ENCODE data around the gene NTM. TPM values are rescaled to one million over a fixed set of nuclear protein-coding genes. Genes with fewer than 3 reads are reported as not detected.

The NTM gene
- total RNA-seq, 1 experiment from 2014 or later = 9.9 TPM

DNA sequence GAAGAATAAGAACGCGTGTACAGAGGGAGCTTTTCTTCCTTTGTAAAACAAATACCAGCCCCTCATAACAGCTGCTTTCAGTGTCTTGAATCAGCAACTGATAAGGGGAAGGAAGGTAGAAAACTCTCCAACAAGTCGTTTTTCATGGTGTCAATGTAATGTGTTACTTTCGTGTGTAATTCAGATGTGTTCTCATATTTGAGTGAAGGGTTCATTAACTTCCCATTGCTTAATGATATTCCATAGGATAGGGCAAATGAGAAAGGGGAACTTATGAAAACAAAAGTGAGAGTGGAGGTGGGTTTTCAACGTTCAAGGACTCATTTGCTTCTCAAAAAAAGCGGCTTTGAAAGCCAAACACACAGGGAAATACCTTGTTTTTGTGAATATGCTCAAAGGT lies 452.1 kb downstream of the NTM start:
- no peak overlapping the region for H3K9ac ChIP-seq (ENCODE audit: extremely low read depth, insufficient read length, low read length)
- H4K91ac ChIP-seq (ENCODE audit: insufficient read length, low read depth, low read length) = no peak overlapping the region
- Mint-ChIP-seq H3K27ac (no peak overlapping the region), H3K4me3 (no peak overlapping the region), H3K9me3 (no peaks in the 10 kb centered on the region), H3K4me1 (peaks cover 17 to 18% of the 10 kb centered on the region in 2 experiments), H3K27me3 (ENCODE audit: low read depth) (peaks cover 8% of the 10 kb centered on the region; the same call in 1 of the 2 replicates), H3K36me3 (ENCODE audit: insufficient read depth in 1 of 3, low read depth in 3 of 3) (no peaks in the 10 kb centered on the region)
- no peak overlapping the region for H2AFZ ChIP-seq (ENCODE audit: low read length)
- H3K27ac ChIP-seq (ENCODE audit: insufficient read length, low read depth, low read length) = no peak overlapping the region
- no peak overlapping the region for H3K56ac ChIP-seq (ENCODE audit: insufficient read length, low read depth, low read length)
- no peaks in the 10 kb centered on the region for H3K9me3 ChIP-seq (ENCODE audit: control insufficient read depth, low read depth, low read length)
- H4K8ac ChIP-seq (replicated peaks; ENCODE audit: insufficient read length, low read depth, low read length) = no peak overlapping the region
- no peak for DNase-seq
- H3K23me2 ChIP-seq (ENCODE audit: insufficient read length, low read depth, low read length, poor library complexity, severe bottlenecking) = no peaks in the 10 kb centered on the region
- H2AK5ac ChIP-seq (ENCODE audit: insufficient read length, low read length) = no peak overlapping the region
- H3K4ac ChIP-seq (ENCODE audit: low read depth, low read length) = no peak overlapping the region
- H3K79me1 ChIP-seq (ENCODE audit: insufficient read depth, low read depth, low read length, poor library complexity, severe bottlenecking) = no peaks in the 10 kb centered on the region
- no peak overlapping the region for H2BK15ac ChIP-seq (ENCODE audit: low read depth, low read length)
- no CpG with 5 or more reads among the region's 6 CpGs for WGBS (ENCODE audit: extremely low coverage, insufficient read length, low lambda C conversion rate)
- no peak overlapping the region for H3K23ac ChIP-seq (ENCODE audit: insufficient read length, low read depth, low read length)
- no peak overlapping the region for H3K18ac ChIP-seq (ENCODE audit: insufficient read length, low read depth, low read length)
- H2BK12ac ChIP-seq (ENCODE audit: insufficient read length, low read depth, low read length) = no peak overlapping the region
- H3K4me1 ChIP-seq (ENCODE audit: insufficient read depth, low read length) = no peaks in the 10 kb centered on the region; the same call in 1 of the 2 replicates
- H3K79me2 ChIP-seq (ENCODE audit: insufficient read depth, low read length) = no peaks in the 10 kb centered on the region
- TF ChIP-seq, protein P1, sequence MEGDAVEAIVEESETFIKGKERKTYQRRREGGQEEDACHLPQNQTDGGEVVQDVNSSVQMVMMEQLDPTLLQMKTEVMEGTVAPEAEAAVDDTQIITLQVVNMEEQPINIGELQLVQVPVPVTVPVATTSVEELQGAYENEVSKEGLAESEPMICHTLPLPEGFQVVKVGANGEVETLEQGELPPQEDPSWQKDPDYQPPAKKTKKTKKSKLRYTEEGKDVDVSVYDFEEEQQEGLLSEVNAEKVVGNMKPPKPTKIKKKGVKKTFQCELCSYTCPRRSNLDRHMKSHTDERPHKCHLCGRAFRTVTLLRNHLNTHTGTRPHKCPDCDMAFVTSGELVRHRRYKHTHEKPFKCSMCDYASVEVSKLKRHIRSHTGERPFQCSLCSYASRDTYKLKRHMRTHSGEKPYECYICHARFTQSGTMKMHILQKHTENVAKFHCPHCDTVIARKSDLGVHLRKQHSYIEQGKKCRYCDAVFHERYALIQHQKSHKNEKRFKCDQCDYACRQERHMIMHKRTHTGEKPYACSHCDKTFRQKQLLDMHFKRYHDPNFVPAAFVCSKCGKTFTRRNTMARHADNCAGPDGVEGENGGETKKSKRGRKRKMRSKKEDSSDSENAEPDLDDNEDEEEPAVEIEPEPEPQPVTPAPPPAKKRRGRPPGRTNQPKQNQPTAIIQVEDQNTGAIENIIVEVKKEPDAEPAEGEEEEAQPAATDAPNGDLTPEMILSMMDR (conservative IDR thresholded peaks at IDR 0.05) = no peak
- no peaks in the 10 kb centered on the region for H3K27me3 ChIP-seq (ENCODE audit: insufficient read depth, low read length)
- no peak overlapping the region for H2BK5ac ChIP-seq (ENCODE audit: insufficient read length, low read length)
- H3K4me2 ChIP-seq (ENCODE audit: insufficient read depth, insufficient read length, low read length) = no peak overlapping the region
- H4K5ac ChIP-seq (ENCODE audit: insufficient read length, low read depth, low read length) = no peak overlapping the region
- H2BK120ac ChIP-seq (ENCODE audit: low read depth, low read length, poor library complexity, severe bottlenecking) = no peak overlapping the region
- no peak overlapping the region for H3T11ph ChIP-seq (ENCODE audit: low read length)
- H3K14ac ChIP-seq (ENCODE audit: insufficient read depth, low read length) = no peak overlapping the region
- H4K20me1 ChIP-seq (ENCODE audit: control insufficient read depth, insufficient read depth, insufficient read length) = no peaks in the 10 kb centered on the region
- H2BK20ac ChIP-seq (ENCODE audit: low read depth, low read length, poor library complexity, severe bottlenecking) = no peak overlapping the region
